ENCODE measurements around the gene STPG2. TPM values are rescaled to one million over a fixed set of nuclear protein-coding genes. Genes with fewer than 3 reads are reported as not detected.
"Not testable (repeated sequence)": the region's sequence is repeated elsewhere in the genome, so short reads cannot be mapped to it uniquely, and the experiment has no call there.

STPG2 gene
- total RNA-seq, 1 experiment from 2014 or later: 0.35 TPM

GRCh38 chr4:97910005-97910404 lies 233.3 kb downstream of the STPG2 start:
- Histone ChIP-seq H3K4me2 (no peak overlapping the region), H3K4me1 (replicated peaks; ENCODE audit: insufficient read depth) (no peaks in the 10 kb centered on the region), H3K27ac (no peak overlapping the region), H3K27me3 (ENCODE audit: insufficient read depth, low read depth) (no peaks in the 10 kb centered on the region), H3K9me2 (ENCODE audit: insufficient read depth) (no peaks in the 10 kb centered on the region), H2AFZ (no peak overlapping the region), H3K36me3 (ENCODE audit: low read depth) (no peaks in the 10 kb centered on the region), H3K4me3 (no peak overlapping the region), H3F3A (ENCODE audit: insufficient read depth, low read depth) (no peaks in the 10 kb centered on the region), H3K9me3 (ENCODE audit: insufficient read depth, low read depth) (no peaks in the 10 kb centered on the region), H3K79me2 (ENCODE audit: low read depth) (no peaks in the 10 kb centered on the region), H4K20me1 (ENCODE audit: insufficient read depth) (no peaks in the 10 kb centered on the region)
- no peak for DNase-seq
- ChIA-PET CTCF (no interaction called here), POLR2A (ENCODE audit: unreplicated experiment) (no interaction called here)
- intact Hi-C loops (cut with micrococcal nuclease; ENCODE audit: unreplicated experiment): no loop called here
- no TSS peak for BruUV-seq (replicated peaks)
- 0 out of 2 replicates have a peak, but pooled peaks have one; percentile 17 for TF ChIP-seq CTCF (conservative IDR thresholded peaks at IDR 0.05)
- TF ChIP-seq EZH2 (IDR thresholded peaks at IDR 0.05; ENCODE audit: low read depth): no peak

- CTCF ChIA-PET: interaction anchor here (0.6 kb wide), 1 partner anchor 396 kb away, joined by 3 read pairs; no protein-coding TSS in a partner anchor
- POLR2A ChIA-PET (ENCODE audit: unreplicated experiment); H3K27me3 ChIP-seq (ENCODE audit: insufficient read depth, low read depth); intact Hi-C loops (cut with micrococcal nuclease; ENCODE audit: unreplicated experiment); H3K9me2 ChIP-seq (ENCODE audit: insufficient read depth); H3F3A ChIP-seq (ENCODE audit: insufficient read depth, low read depth); H3K27ac ChIP-seq; H3K36me3 ChIP-seq (ENCODE audit: low read depth); H3K9me3 ChIP-seq (ENCODE audit: insufficient read depth, low read depth); H4K20me1 ChIP-seq (ENCODE audit: insufficient read depth); BruUV-seq (replicated peaks); H3K79me2 ChIP-seq (ENCODE audit: low read depth); H3K4me1 ChIP-seq (replicated peaks; ENCODE audit: insufficient read depth): not testable (repeated sequence)
- Histone ChIP-seq H2AFZ (peak overlapping the region; percentile 84), H3K4me3 (peak overlapping the region; percentile 54; the same call in 1 of the 2 replicates), H3K4me2 (peak overlapping the region; percentile 61)
- peak in 1 of 2 experiments; percentile 69 for DNase-seq
Observed at GRCh38 chr4:97903436-97904189, 239.7 kb downstream of the STPG2 start.

GRCh38 chr4:97900229-97900628 lies 243.0 kb downstream of the STPG2 start:
- H3K4me2 ChIP-seq: no peak overlapping the region
- H3K4me1 ChIP-seq (replicated peaks; ENCODE audit: insufficient read depth): no peaks in the 10 kb centered on the region
- H4K20me1 ChIP-seq (ENCODE audit: insufficient read depth): no peaks in the 10 kb centered on the region
- BruUV-seq (replicated peaks): no TSS peak
- no peak overlapping the region for H3K4me3 ChIP-seq
- POLR2A ChIA-PET (ENCODE audit: unreplicated experiment): no interaction called here
- no peaks in the 10 kb centered on the region for H3K9me2 ChIP-seq (ENCODE audit: insufficient read depth)
- DNase-seq: no peak
- intact Hi-C loops (cut with micrococcal nuclease; ENCODE audit: unreplicated experiment): no loop called here
- no peak overlapping the region for H2AFZ ChIP-seq
- no peaks in the 10 kb centered on the region for H3K27me3 ChIP-seq (ENCODE audit: insufficient read depth, low read depth)
- no peaks in the 10 kb centered on the region for H3K36me3 ChIP-seq (ENCODE audit: low read depth)
- TF ChIP-seq EZH2 (IDR thresholded peaks at IDR 0.05; ENCODE audit: low read depth) (no peak), CTCF (conservative IDR thresholded peaks at IDR 0.05) (no peak)
- H3K27ac ChIP-seq: no peak overlapping the region
- CTCF ChIA-PET: no interaction called here
- H3F3A ChIP-seq (ENCODE audit: insufficient read depth, low read depth): no peaks in the 10 kb centered on the region
- H3K9me3 ChIP-seq (ENCODE audit: insufficient read depth, low read depth): no peaks in the 10 kb centered on the region
- H3K79me2 ChIP-seq (ENCODE audit: low read depth): no peaks in the 10 kb centered on the region
